GM18870 (cell line): ENCODE data around the gene ZNF747.

Source experiments
- ATAC-seq: cut with Tn5 transposase; IDR thresholded peaks from one replicate; pipeline ENCODE4 v1.9.1; 2021; ENCODE audit warnings: moderate library complexity; ENCODE audit not compliant: unreplicated experiment

ZNF747 gene

GRCh38 chr16:30519120-30520049 is 15.3 kb downstream of the ZNF747 start:
- no peak for ATAC-seq

GRCh38 chr16:30518552-30518951 is 16.1 kb downstream of the ZNF747 start:
- ATAC-seq, result no peak

GRCh38 chr16:30515275-30515674 is 19.4 kb downstream of the ZNF747 start:
- ATAC-seq, result no peak

GRCh38 chr16:30511509-30511908 is 23.1 kb downstream of the ZNF747 start:
- no peak for ATAC-seq

- ATAC-seq, result no peak
Observed at GRCh38 chr16:30510376-30510938, 24.2 kb downstream of the ZNF747 start.

GRCh38 chr16:30509081-30509765 is 25.4 kb downstream of the ZNF747 start:
- ATAC-seq, result no peak

GRCh38 chr16:30503403-30504296 is 31.0 kb downstream of the ZNF747 start:
- ATAC-seq, result no peak

GRCh38 chr16:30499284-30499683 is 35.4 kb downstream of the ZNF747 start:
- ATAC-seq, result no peak

GRCh38 chr16:30494709-30495108 is 39.9 kb downstream of the ZNF747 start:
- no peak for ATAC-seq

- no peak for ATAC-seq
Observed at GRCh38 chr16:30493941-30494488, 40.6 kb downstream of the ZNF747 start.

- ATAC-seq, result no peak
Observed at GRCh38 chr16:30491744-30492308, 42.8 kb downstream of the ZNF747 start.

- ATAC-seq, result no peak
Observed at GRCh38 chr16:30491229-30491628, 43.4 kb downstream of the ZNF747 start.

- no peak for ATAC-seq
Observed at GRCh38 chr16:30490210-30490609, 44.4 kb downstream of the ZNF747 start.

- ATAC-seq, result no peak
Observed at GRCh38 chr16:30488764-30489605, 45.7 kb downstream of the ZNF747 start.

GRCh38 chr16:30485818-30486436 is 48.7 kb downstream of the ZNF747 start:
- no peak for ATAC-seq

GRCh38 chr16:30484887-30485286 is 49.8 kb downstream of the ZNF747 start:
- ATAC-seq, result no peak

- ATAC-seq, result no peak
Observed at GRCh38 chr16:30482366-30482765, 52.3 kb downstream of the ZNF747 start.

- no peak for ATAC-seq
Observed at GRCh38 chr16:30481381-30481780, 53.3 kb downstream of the ZNF747 start.
